SK-N-SH treated with all-trans-retinoic acid at 6 μM for 48 hours (cell line): ENCODE results near the gene CDC45.

Experiments used
- ARNTL ChIP-seq: fragments of 450-650 bp; formaldehyde crosslinking; IDR thresholded peaks from 2 replicates; pipeline ENCODE4 v1.5.0; 2020; ENCODE audit warnings: low read depth, mild to moderate bottlenecking, moderate library complexity, borderline replicate concordance
- BACH2 ChIP-seq: fragments of 250-450 bp; sonication (Bioruptor Pico); IDR thresholded peaks from 2 replicates; pipeline ENCODE4 v1.9.0; 2021; ENCODE audit warnings: mild to moderate bottlenecking, borderline replicate concordance
- CSDC2 ChIP-seq: fragments of 250-450 bp; sonication (Bioruptor Pico); IDR thresholded peaks from 2 replicates; pipeline ENCODE4 v1.5.0; 2020; ENCODE audit warnings: mild to moderate bottlenecking, moderate library complexity
- ISL1 ChIP-seq: fragments of 250-450 bp; sonication (Bioruptor Pico); IDR thresholded peaks from 2 replicates; pipeline ENCODE4 v2.1.2; 2022; ENCODE audit warnings: mild to moderate bottlenecking, moderate library complexity
- OSR1 ChIP-seq: fragments of 250-450 bp; sonication (Bioruptor Pico); IDR thresholded peaks from 2 replicates; pipeline ENCODE4 v1.8.0; 2022; ENCODE audit warnings: moderate library complexity, mild to moderate bottlenecking, inconsistent platforms
- ZFP3 ChIP-seq: fragments of 250-450 bp; sonication (Bioruptor Pico); IDR thresholded peaks from 2 replicates; pipeline ENCODE4 v1.5.0; 2020; ENCODE audit warnings: mild to moderate bottlenecking, moderate library complexity
- ZFP30 ChIP-seq: fragments of 450-650 bp; formaldehyde crosslinking; IDR thresholded peaks from 2 replicates; pipeline ENCODE4 v1.5.0; 2022; ENCODE audit warnings: mild to moderate bottlenecking, moderate library complexity
- ZNF70 ChIP-seq: fragments of 450-650 bp; formaldehyde crosslinking; IDR thresholded peaks from 2 replicates; pipeline ENCODE4 v1.5.0; 2020; ENCODE audit warnings: mild to moderate bottlenecking, moderate library complexity
- TF ChIP-seq, protein P1 (sequence below): fragments of 250-450 bp; sonication (Bioruptor Pico); IDR thresholded peaks from 2 replicates; pipeline ENCODE4 v1.5.1; 2020; ENCODE audit warnings: low read depth, mild to moderate bottlenecking, moderate library complexity
- TF ChIP-seq, protein P2 (sequence below): fragments of 250-450 bp; sonication (Bioruptor Pico); IDR thresholded peaks from 2 replicates; pipeline ENCODE4 v1.8.0; 2020; ENCODE audit warnings: mild to moderate bottlenecking, moderate library complexity, borderline replicate concordance
- TF ChIP-seq, protein P3 (sequence below): fragments of 250-450 bp; sonication (Bioruptor Pico); IDR thresholded peaks from 2 replicates; pipeline ENCODE4 v1.5.1; 2021; ENCODE audit warnings: mild to moderate bottlenecking, moderate library complexity
- TF ChIP-seq, protein P4 (sequence below): fragments of 250-450 bp; sonication (Bioruptor Pico); IDR thresholded peaks from 2 replicates; pipeline ENCODE4 v1.8.0; 2021; ENCODE audit warnings: low read depth, mild to moderate bottlenecking, moderate library complexity, borderline replicate concordance

DNA sequence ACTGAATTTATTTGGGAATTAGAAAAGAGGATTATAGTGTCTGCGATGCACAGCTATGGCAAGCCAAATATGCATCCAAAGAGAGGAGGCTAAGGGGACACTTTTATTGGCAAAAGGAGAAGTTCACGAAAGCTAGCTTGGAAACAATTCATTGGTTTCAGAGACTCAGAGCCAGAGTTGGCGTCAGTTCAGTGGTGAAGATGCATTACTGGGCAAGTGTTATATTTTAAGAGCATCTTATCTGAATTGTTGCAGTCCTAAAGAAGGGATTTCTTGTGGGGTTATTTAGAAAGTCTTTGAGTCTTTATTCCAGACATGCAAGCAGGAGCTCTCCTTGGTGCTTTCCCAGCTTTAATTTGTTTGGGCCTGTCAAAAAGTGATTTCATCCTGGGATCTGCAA lies 29.5 kb downstream of the CDC45 start:
- TF ChIP-seq ZFP3 (CRISPR knock-in tag) = no peak
- no peak for TF ChIP-seq ARNTL
- TF ChIP-seq, protein P1, sequence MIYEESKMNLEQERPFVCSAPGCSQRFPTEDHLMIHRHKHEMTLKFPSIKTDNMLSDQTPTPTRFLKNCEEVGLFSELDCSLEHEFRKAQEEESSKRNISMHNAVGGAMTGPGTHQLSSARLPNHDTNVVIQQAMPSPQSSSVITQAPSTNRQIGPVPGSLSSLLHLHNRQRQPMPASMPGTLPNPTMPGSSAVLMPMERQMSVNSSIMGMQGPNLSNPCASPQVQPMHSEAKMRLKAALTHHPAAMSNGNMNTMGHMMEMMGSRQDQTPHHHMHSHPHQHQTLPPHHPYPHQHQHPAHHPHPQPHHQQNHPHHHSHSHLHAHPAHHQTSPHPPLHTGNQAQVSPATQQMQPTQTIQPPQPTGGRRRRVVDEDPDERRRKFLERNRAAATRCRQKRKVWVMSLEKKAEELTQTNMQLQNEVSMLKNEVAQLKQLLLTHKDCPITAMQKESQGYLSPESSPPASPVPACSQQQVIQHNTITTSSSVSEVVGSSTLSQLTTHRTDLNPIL (CRISPR knock-in tag) = no peak
- TF ChIP-seq, protein P2, sequence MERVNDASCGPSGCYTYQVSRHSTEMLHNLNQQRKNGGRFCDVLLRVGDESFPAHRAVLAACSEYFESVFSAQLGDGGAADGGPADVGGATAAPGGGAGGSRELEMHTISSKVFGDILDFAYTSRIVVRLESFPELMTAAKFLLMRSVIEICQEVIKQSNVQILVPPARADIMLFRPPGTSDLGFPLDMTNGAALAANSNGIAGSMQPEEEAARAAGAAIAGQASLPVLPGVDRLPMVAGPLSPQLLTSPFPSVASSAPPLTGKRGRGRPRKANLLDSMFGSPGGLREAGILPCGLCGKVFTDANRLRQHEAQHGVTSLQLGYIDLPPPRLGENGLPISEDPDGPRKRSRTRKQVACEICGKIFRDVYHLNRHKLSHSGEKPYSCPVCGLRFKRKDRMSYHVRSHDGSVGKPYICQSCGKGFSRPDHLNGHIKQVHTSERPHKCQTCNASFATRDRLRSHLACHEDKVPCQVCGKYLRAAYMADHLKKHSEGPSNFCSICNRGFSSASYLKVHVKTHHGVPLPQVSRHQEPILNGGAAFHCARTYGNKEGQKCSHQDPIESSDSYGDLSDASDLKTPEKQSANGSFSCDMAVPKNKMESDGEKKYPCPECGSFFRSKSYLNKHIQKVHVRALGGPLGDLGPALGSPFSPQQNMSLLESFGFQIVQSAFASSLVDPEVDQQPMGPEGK (CRISPR knock-in tag) = no peak
- TF ChIP-seq, protein P3, sequence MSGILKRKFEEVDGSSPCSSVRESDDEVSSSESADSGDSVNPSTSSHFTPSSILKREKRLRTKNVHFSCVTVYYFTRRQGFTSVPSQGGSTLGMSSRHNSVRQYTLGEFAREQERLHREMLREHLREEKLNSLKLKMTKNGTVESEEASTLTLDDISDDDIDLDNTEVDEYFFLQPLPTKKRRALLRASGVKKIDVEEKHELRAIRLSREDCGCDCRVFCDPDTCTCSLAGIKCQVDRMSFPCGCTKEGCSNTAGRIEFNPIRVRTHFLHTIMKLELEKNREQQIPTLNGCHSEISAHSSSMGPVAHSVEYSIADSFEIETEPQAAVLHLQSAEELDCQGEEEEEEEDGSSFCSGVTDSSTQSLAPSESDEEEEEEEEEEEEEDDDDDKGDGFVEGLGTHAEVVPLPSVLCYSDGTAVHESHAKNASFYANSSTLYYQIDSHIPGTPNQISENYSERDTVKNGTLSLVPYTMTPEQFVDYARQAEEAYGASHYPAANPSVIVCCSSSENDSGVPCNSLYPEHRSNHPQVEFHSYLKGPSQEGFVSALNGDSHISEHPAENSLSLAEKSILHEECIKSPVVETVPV (CRISPR knock-in tag) = no peak
- TF ChIP-seq, protein P4, sequence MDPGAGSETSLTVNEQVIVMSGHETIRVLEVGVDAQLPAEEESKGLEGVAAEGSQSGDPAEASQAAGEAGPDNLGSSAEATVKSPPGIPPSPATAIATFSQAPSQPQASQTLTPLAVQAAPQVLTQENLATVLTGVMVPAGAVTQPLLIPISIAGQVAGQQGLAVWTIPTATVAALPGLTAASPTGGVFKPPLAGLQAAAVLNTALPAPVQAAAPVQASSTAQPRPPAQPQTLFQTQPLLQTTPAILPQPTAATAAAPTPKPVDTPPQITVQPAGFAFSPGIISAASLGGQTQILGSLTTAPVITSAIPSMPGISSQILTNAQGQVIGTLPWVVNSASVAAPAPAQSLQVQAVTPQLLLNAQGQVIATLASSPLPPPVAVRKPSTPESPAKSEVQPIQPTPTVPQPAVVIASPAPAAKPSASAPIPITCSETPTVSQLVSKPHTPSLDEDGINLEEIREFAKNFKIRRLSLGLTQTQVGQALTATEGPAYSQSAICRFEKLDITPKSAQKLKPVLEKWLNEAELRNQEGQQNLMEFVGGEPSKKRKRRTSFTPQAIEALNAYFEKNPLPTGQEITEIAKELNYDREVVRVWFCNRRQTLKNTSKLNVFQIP (CRISPR knock-in tag) = no peak
- no peak for TF ChIP-seq BACH2 (CRISPR knock-in tag)
- TF ChIP-seq ZFP30 (CRISPR knock-in tag) = no peak
- TF ChIP-seq ZNF70 (CRISPR knock-in tag) = no peak
- no peak for TF ChIP-seq ISL1 (CRISPR knock-in tag)
- no peak for TF ChIP-seq OSR1 (CRISPR knock-in tag)
- no peak for TF ChIP-seq CSDC2 (CRISPR knock-in tag)
